ENCODE results near the gene CCDC14. TPM values are rescaled to one million over a fixed set of nuclear protein-coding genes. Genes with fewer than 3 reads are reported as not detected.

Gene CCDC14
- total RNA-seq, 1 donor from 2014 or later: 37.3 TPM

GRCh38 chr3:123864706-123865105 lies 96.3 kb downstream of the CCDC14 start:
- no peak for DNase-seq (ENCODE audit: low spot score)
- intact Hi-C loops (cut with micrococcal nuclease): no loop called here
- no peak overlapping the region for H3K4me3 Mint-ChIP-seq
- no peak overlapping the region for H3K27ac Mint-ChIP-seq
- peaks cover 3% of the 10 kb centered on the region for H3K27me3 Mint-ChIP-seq (ENCODE audit: insufficient read depth)
- no peaks in the 10 kb centered on the region for H3K4me1 Mint-ChIP-seq (ENCODE audit: low read depth)
- H3K9me3 Mint-ChIP-seq: no peaks in the 10 kb centered on the region
- H3K36me3 Mint-ChIP-seq (ENCODE audit: low read depth): no peaks in the 10 kb centered on the region

Other genes with a start within 250 kb of the CCDC14 start
- gene MYLK, start 76.9 kb downstream of the CCDC14 start, total RNA-seq: 0.08 and 0.27 TPM in 2 replicates
- not detected in 2 replicates for gene ROPN1, start 30.9 kb upstream of the CCDC14 start, total RNA-seq
- 0.34 and 0.78 TPM in 2 replicates for gene KALRN, start 72.1 kb upstream of the CCDC14 start, total RNA-seq

Data from activated T-helper 1 cell treated with anti-CD3 and anti-CD28 coated beads, Interleukin-12 subunit alpha, Interleukin-12 subunit beta, Interleukin-2, Interleukin-4 antibody, amounts not matched to agents 30 ng/mL and 10 ng/mL and 1 ng/mL, durations not matched to agents 14 hours and 24 hours and 36 hours (primary cell).